ENCODE results near the gene DNMT3A.
"Not testable (repeated sequence)": the region's sequence is repeated elsewhere in the genome, so short reads cannot be mapped to it uniquely, and the experiment has no call there.

DNMT3A gene

GRCh38 chr2:25210923-25211322 is 130.8 kb downstream of the DNMT3A start:
- DNase-seq (ENCODE audit: low read depth in 3 of 3): not testable (repeated sequence)

- no peak for DNase-seq (ENCODE audit: low read depth in 3 of 3)
These were observed 134.6 kb downstream of the DNMT3A start for GRCh38 chr2:25207078-25207545.

GRCh38 chr2:25204190-25204838 is 137.4 kb downstream of the DNMT3A start:
- no peak for DNase-seq (ENCODE audit: low read depth in 3 of 3)

- DNase-seq (ENCODE audit: low read depth in 3 of 3): no peak
These were observed 139.4 kb downstream of the DNMT3A start for GRCh38 chr2:25202275-25202674.

- DNase-seq (ENCODE audit: low read depth in 3 of 3): no peak
These were observed 139.9 kb downstream of the DNMT3A start for GRCh38 chr2:25201794-25202193.

- no peak for DNase-seq (ENCODE audit: low read depth in 3 of 3)
These were observed 140.5 kb downstream of the DNMT3A start for GRCh38 chr2:25201265-25201664.

GRCh38 chr2:25198576-25198975 is 143.1 kb downstream of the DNMT3A start:
- DNase-seq (ENCODE audit: low read depth in 3 of 3): no peak

- no peak for DNase-seq (ENCODE audit: low read depth in 3 of 3)
These were observed 143.6 kb downstream of the DNMT3A start for GRCh38 chr2:25198209-25198525.

GRCh38 chr2:25197336-25198208 is 144.2 kb downstream of the DNMT3A start:
- no peak for DNase-seq (ENCODE audit: low read depth in 3 of 3)

GRCh38 chr2:25194576-25195122 is 147.1 kb downstream of the DNMT3A start:
- no peak for DNase-seq (ENCODE audit: low read depth in 3 of 3)

GRCh38 chr2:25190536-25190935 is 151.2 kb downstream of the DNMT3A start:
- no peak for DNase-seq (ENCODE audit: low read depth in 3 of 3)

- no peak for DNase-seq (ENCODE audit: low read depth in 3 of 3)
These were observed 153.3 kb downstream of the DNMT3A start for GRCh38 chr2:25188405-25188804.

- no peak for DNase-seq (ENCODE audit: low read depth in 3 of 3)
These were observed 153.9 kb downstream of the DNMT3A start for GRCh38 chr2:25187729-25188350.

- no peak for DNase-seq (ENCODE audit: low read depth in 3 of 3)
These were observed 157.5 kb downstream of the DNMT3A start for GRCh38 chr2:25184254-25184653.

- DNase-seq (ENCODE audit: low read depth in 3 of 3): no peak
These were observed 162.7 kb downstream of the DNMT3A start for GRCh38 chr2:25178976-25179375.
